Heart right ventricle (tissue), 16 donors: Measurements from ENCODE around the gene RSPH1. TPM values are rescaled to one million over a fixed set of nuclear protein-coding genes. Genes with fewer than 3 reads are reported as not detected.

Experiments used
- ATAC-seq, 8 donors: fragments of 200-7000 bp; cut with Tn5 transposase; one replicate each; pipeline ENCODE4 v1.9.1; 2020; ENCODE audit warnings: mild to moderate bottlenecking in 8 of 8, moderate library complexity in 8 of 8, moderate number of reproducible peaks in 1 of 8
- DNase-seq, 2 donors: peaks; one replicate each; pipeline ENCODE4 v3.0.0-alpha.2; 2020
- H3K27ac ChIP-seq, 10 donors: fragments of 200-600 bp; sonication (generic) in 2 of 10; one replicate each; pipeline versions ENCODE4 v1.5.0 to v1.8.0; 2020 to 2022; ENCODE audit warnings: mild to moderate bottlenecking in 3 of 10
- H3K27me3 ChIP-seq, 7 donors: fragments of 200-600 bp; one replicate each; pipeline ENCODE4 v1.8.0; 2021 to 2022; ENCODE audit warnings: mild to moderate bottlenecking in 2 of 7
- H3K36me3 ChIP-seq, 9 donors: fragments of 200-600 bp; sonication (generic) in 1 of 9; one replicate each; pipeline versions ENCODE4 v1.5.0 to v1.8.0; 2020 to 2022; ENCODE audit warnings: mild to moderate bottlenecking in 2 of 9
- H3K4me1 ChIP-seq, 9 donors: fragments of 200-600 bp; sonication (generic) in 1 of 9; one replicate each; pipeline versions ENCODE4 v1.5.0 to v1.8.0; 2020 to 2022; ENCODE audit warnings: mild to moderate bottlenecking in 4 of 9
- H3K4me3 ChIP-seq, 10 donors: fragments of 200-600 bp; sonication (generic) in 2 of 10; one replicate each; pipeline versions ENCODE4 v1.5.0 to v1.8.0; 2020 to 2022; ENCODE audit warnings: mild to moderate bottlenecking in 7 of 10, moderate library complexity in 2 of 10
- H3K9me3 ChIP-seq, 11 donors: fragments of 200-600 bp in 10 of 11; sonication (generic) in 2 of 11; one replicate each; pipeline versions ENCODE4 v1.5.0 to v1.8.0; 2013 to 2022; ENCODE audit warnings: mild to moderate bottlenecking in 2 of 11, control low read depth in 1 of 11, moderate library complexity in 1 of 11
- WGBS, 2 donors: extraction: QIAGEN DNeasy Blood & Tissue Kit; methylation state at CpG; one replicate each; pipeline ENCODE4 v1.1.7; 2013; ENCODE audit warnings: inconsistent platforms in 1 of 2; 5-methylcytosine and 5-hydroxymethylcytosine counted together
- intact Hi-C, 10 donors: fragments of 100-400 bp; cut with DNase I; formaldehyde crosslinking; loops; one replicate each; pipeline versions ENCODE4 v1.11.1 to v1.14.2; 2022
- polyA plus RNA-seq, 2 donors: library from polyadenylated mRNA; stranded (reverse); fragments of 200-250 nt; gene quantifications; one replicate each; pipeline ENCODE4 v1.2.3, GENCODE V29; 2013
- total RNA-seq, 10 donors: library from RNA; stranded (reverse); fragmentation: NEBNext Ultra II Directional in 3 of 10; extraction: Animal tissue kit (Norgen Biotek cat#: 25700) in 3 of 10; gene quantifications; one replicate each; pipeline versions ENCODE4 v1.2.1 to v1.2.4, GENCODE V29; 2021 to 2023
- TF ChIP-seq, protein P1 (sequence below), 9 donors: fragments of 200-600 bp; sonication (generic) in 2 of 9; IDR thresholded peaks; one replicate each; pipeline versions ENCODE4 v1.5.0 to v1.8.0; 2021 to 2022; ENCODE audit warnings: antibody characterized with exemption in 9 of 9, mild to moderate bottlenecking in 5 of 9, moderate library complexity in 1 of 9
- donor health status: Arrhythmogenic right ventricular cardiomyopathy.
- donor health status: ischemic (EF 13 %, LVEDD 7.1; RV severe dilation, severe dysfunction).
- donor health status: healthy with polysubstance abuse.
- donor health status: DM: no; HTN: yes; CAD: no.
- donor health status: DM: no; HTN: no; CAD: no.
- donor health status: ischemic (EF 25% LVEDD 6.9; RV normal size, moderate dysfunction).
- donor health status: ischemic (EF 25% LVEDD 5.7; RV mildly dilated, moderate dysfunction).
- donor health status: healthy.
- donor health status: DM: yes; HTN: yes; CAD: no.
- donor health status: Ischemic cardiomyopathy.
- donor health status: ischemic (EF 35%, LVEDD 5.7; RV mildly dilated, moderate dysfunction).
- donor health status: nonischemic (EF 11% LVEDD 7.7; RV severe dilation, severe dysfunction).
- donor health status: DM: yes; HTN: yes; CAD: no.
- donor health status: PGD.
- donor health status: ischemic (EF 29% LVEDD 5.4; RV normal size, mild dysfunction).
- donor health status: nonischemic (EF 23%, LVEDD 6.1; RV moderate dilation, normal function).

The RSPH1 gene
- total and polyA plus RNA-seq, 12 donors: 0.06 to 0.36 (median 0.20) TPM; not detected in 9

DNA sequence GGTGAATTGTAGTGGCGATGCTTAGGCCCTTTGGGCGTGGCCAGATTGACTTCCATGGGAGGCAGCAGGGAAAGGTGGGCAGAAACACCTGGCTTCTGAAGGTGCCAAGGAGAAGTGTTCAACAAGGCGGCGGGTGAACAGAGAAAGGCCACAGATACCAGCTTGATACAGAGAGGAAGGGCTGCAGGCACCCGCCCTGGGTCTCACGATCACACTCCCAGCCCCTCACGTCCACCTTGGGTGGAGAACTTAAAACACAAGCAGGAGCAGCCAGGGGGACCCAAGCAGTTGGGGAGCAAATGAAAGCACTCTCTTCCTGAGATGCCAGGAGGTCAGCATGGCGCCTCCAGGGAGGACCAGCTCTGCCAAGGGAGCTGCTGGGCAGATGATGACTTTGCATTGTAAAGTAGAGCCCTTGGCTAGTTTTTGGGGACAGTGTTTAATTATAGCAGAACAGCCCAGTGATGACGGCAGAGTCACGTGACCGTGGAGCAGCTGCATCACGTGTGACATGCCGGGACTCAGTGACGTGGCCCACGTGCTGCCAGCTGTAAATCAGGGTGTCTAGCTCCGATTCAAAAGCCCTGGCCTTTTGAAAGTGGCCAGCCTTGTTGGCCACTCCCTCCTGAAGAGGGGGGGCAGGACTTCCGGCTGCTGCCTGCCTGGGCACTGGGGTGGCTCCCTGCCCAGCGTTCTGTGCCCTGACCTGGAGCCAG lies 36.6 kb upstream of the RSPH1 start:
- H3K4me3 ChIP-seq: peak overlapping the region in 1 of 10 donors; percentile 29
- ATAC-seq (peak; percentile 74 to 87 (median 82)), DNase-seq (peak; percentile 61 to 81)
- intact Hi-C loops: no loop called here
- no peaks in the 10 kb centered on the region for H3K27me3 ChIP-seq
- H3K27ac ChIP-seq: peak overlapping the region in 6 of 10 donors; percentile 6 to 72 (median 30)
- 58 to 61% methylated on average over 18 of the region's 18 CpGs for WGBS, 2 donors
- peaks cover 0 to 52% (median 0%) of the 10 kb centered on the region in 9 donors for H3K36me3 ChIP-seq
- no peaks in the 10 kb centered on the region for H3K9me3 ChIP-seq
- H3K4me1 ChIP-seq: peaks cover 0 to 48% (median 21%) of the 10 kb centered on the region in 9 donors
- TF ChIP-seq, protein P1, sequence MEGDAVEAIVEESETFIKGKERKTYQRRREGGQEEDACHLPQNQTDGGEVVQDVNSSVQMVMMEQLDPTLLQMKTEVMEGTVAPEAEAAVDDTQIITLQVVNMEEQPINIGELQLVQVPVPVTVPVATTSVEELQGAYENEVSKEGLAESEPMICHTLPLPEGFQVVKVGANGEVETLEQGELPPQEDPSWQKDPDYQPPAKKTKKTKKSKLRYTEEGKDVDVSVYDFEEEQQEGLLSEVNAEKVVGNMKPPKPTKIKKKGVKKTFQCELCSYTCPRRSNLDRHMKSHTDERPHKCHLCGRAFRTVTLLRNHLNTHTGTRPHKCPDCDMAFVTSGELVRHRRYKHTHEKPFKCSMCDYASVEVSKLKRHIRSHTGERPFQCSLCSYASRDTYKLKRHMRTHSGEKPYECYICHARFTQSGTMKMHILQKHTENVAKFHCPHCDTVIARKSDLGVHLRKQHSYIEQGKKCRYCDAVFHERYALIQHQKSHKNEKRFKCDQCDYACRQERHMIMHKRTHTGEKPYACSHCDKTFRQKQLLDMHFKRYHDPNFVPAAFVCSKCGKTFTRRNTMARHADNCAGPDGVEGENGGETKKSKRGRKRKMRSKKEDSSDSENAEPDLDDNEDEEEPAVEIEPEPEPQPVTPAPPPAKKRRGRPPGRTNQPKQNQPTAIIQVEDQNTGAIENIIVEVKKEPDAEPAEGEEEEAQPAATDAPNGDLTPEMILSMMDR (IDR thresholded peaks at IDR 0.05): no peak

DNA sequence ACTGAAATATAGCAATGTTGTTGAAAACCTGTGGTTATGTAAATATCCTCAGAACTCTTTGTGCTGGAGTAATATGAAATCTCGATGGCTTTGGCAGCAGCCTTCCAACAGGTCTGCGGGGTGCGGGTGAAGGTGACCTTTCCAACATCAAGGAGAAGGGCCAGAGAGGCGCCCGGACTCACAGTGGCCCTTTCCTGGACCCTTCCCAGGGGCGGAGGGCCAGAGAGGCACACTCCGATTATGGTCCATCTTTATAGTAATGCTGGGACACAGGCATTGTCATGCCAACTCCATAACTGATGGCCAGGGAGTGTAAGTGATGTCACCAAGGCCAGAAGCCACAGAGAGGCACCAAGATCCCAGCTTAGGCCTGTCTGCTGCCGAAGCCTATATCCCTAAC lies 35.7 kb upstream of the RSPH1 start:
- Histone ChIP-seq H3K4me1 (peaks cover 0 to 56% (median 29%) of the 10 kb centered on the region in 9 donors), H3K9me3 (no peaks in the 10 kb centered on the region), H3K27me3 (no peaks in the 10 kb centered on the region), H3K36me3 (peaks cover 0 to 47% (median 0%) of the 10 kb centered on the region in 9 donors), H3K4me3 (no peak overlapping the region), H3K27ac (no peak overlapping the region)
- 88 to 89% methylated on average over 8 of the region's 8 CpGs for WGBS, 2 donors
- intact Hi-C loops: no loop called here
- DNase-seq (no peak), ATAC-seq (no peak)
- TF ChIP-seq, protein P1 (IDR thresholded peaks at IDR 0.05): no peak

DNA sequence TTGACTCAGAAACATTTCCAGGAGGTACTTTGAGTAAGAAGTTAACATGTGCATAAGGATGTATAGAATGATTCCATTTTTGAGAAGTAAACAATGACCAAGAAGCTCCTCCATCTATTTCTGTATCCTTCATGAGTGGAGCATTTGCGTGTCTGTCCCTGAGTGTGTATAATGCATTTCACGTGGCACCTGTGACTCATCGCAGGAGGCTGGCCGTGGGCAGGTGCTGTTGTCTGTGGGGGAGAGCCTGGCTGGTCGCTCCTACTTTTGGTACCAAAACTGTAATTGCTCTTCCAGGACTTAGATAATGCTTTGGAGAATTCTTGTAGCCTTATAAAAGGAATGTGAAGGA lies 34.1 kb upstream of the RSPH1 start:
- H3K27me3 ChIP-seq: no peaks in the 10 kb centered on the region
- intact Hi-C loops: no loop called here
- no peak for DNase-seq
- H3K4me1 ChIP-seq: peaks cover 4 to 66% (median 43%) of the 10 kb centered on the region in 9 donors
- peaks cover 0 to 40% (median 0%) of the 10 kb centered on the region in 9 donors for H3K36me3 ChIP-seq
- no peak overlapping the region for H3K27ac ChIP-seq
- no peak overlapping the region for H3K4me3 ChIP-seq
- no peaks in the 10 kb centered on the region for H3K9me3 ChIP-seq
- ATAC-seq: no peak
- 95% methylated on average over 5 of the region's 5 CpGs for WGBS, 2 donors
- TF ChIP-seq, protein P1 (IDR thresholded peaks at IDR 0.05): no peak

DNA sequence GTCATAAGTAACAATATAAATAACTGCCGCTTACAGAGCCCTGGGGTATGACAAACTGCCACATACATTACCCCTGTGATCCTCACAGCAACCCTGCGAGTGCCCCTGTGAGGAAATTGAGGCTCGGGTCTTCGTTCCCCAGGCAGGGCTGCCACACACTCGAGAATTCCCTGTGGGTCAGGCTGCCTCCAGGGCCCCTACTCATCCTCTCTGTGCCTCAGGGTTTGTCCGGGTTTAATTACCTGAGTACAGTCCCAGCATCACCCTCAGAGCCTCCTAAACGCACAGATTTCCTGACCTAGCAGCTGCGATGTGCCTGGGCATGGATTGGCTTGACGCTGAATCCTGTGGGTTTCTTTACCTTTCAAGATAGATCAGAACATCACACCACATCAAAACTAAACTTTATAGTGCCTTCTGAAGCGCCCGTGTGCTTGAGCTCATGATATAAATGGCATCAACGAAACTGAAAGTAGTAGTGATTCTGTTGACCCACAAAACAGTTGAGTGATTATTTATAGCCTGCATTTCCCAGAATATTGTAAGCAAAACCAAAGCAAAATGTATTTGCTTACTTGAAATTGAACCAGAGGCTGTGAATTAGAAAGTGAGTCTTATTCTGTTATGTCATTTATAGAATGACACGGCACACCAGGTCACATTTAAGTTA lies 31.6 kb upstream of the RSPH1 start:
- Histone ChIP-seq H3K4me1 (peaks cover 4 to 58% (median 49%) of the 10 kb centered on the region in 9 donors), H3K27me3 (no peaks in the 10 kb centered on the region), H3K36me3 (peaks cover 0 to 49% (median 0%) of the 10 kb centered on the region in 9 donors), H3K27ac (peak overlapping the region in 9 of 10 donors; percentile 2 to 90 (median 68)), H3K4me3 (peak overlapping the region in 7 of 10 donors; percentile 10 to 31 (median 14)), H3K9me3 (no peaks in the 10 kb centered on the region)
- DNase-seq (no peak), ATAC-seq (peak in 1 of 8 donors; percentile 37)
- intact Hi-C loops: loop anchor here in 1 of 10 donors (1.0 kb wide), 1 partner anchor 31 kb away; the partner anchor contains the start of gene RSPH1
- 64 to 70% methylated on average over 13 of the region's 13 CpGs for WGBS, 2 donors
- TF ChIP-seq, protein P1 (IDR thresholded peaks at IDR 0.05): no peak
